Endometrial microvascular endothelial cells (primary cell): Measurements from ENCODE around the gene NFYA. TPM values are rescaled to one million over a fixed set of nuclear protein-coding genes. Genes with fewer than 3 reads are reported as not detected.
"Not testable (repeated sequence)": the region's sequence is repeated elsewhere in the genome, so short reads cannot be mapped to it uniquely, and the experiment has no call there.

Experiments
- in situ Hi-C: cut with HindIII; loops from 2 replicates; pipeline ENCODE4 v1.10.0; 2017; ENCODE audit warnings: low sequenced_read_pairs, low pct_unique_long_range_greater_than_20kb; ENCODE audit errors: inconsistent ontology term
- total RNA-seq: library from RNA; depleted of rRNA; stranded (reverse); fragments of >200 nt; gene quantifications from one replicate; pipeline ENCODE4 v1.2.3, GENCODE V29; 2015; ENCODE audit errors: inconsistent ontology term

The NFYA gene
- total RNA-seq, 1 donor from 2014 or later, result 18.7 TPM

GRCh38 chr6:41093729-41094128 lies 21.0 kb downstream of the NFYA start:
- in situ Hi-C loops, result no loop called here

- in situ Hi-C loops, result no loop called here
Observed at GRCh38 chr6:41097467-41098090, 24.8 kb downstream of the NFYA start.

DNA sequence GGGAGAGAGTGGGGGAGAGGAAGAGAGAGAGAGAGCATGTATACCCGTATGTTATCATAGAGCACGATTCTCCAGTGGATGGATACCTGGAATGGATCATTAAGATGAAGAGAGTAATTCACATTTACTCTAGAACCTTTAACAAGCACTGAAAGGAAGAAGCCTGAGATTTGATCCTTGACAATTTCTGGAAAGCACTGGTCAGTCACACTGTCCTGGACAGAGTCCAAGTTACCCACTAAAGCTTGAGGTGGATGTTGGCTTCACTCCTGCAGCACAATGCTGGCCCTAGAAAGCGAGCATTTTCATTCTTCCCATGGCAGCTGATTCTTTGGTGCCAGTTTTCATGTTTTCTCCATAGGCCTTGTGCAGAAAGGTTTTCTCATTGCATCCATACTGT lies 25.6 kb downstream of the NFYA start:
- in situ Hi-C loops, result no loop called here

DNA sequence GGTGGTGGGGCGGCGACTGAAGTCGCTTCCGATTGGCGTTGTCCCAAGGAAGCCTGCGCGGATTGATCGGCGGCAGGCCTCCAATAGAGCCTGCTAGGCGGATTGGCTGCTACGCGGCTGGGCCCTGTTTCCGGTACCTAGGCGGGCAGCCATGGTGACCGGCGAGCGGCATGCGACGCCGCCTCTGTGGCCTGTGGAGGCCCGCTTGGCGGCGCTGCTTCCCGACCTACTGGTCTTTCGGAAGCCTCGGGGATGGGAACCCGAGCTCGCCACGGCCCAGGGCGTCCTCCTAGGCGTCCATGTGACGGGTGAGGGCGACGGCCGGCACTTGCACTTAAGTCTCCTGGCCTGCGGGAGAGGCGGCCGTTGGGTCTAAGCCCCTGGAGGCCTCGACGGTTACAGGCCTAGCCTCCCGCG lies 28.1 kb downstream of the NFYA start:
- in situ Hi-C loops, result no loop called here

GRCh38 chr6:41103847-41104246 lies 31.1 kb downstream of the NFYA start:
- in situ Hi-C loops, result no loop called here

DNA sequence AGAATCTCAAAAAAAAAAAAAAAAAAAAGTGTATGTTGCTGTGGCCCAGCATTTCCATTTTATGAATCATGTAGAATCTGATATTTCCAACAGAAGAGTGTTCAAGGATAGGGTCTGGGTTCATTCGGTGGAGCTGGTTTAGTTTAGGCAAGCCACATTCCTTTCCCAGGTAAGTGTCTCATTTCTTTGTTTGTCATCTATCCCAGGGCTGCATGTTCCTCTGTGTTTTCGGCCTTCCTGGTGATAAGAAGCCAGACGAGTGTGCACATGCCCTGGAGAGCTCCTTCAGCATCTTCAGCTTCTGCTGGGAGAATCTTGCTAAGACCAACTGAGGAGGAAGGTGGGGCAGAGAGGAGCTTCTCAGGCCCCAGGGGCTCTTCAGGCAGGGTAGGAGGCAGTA lies 38.2 kb downstream of the NFYA start:
- in situ Hi-C loops, result no loop called here

GRCh38 chr6:41115027-41115426 lies 42.3 kb downstream of the NFYA start:
- in situ Hi-C loops, result not testable (repeated sequence)

GRCh38 chr6:41119508-41119907 lies 46.7 kb downstream of the NFYA start:
- in situ Hi-C loops, result no loop called here

GRCh38 chr6:41120058-41120457 lies 47.3 kb downstream of the NFYA start:
- in situ Hi-C loops, result no loop called here

DNA sequence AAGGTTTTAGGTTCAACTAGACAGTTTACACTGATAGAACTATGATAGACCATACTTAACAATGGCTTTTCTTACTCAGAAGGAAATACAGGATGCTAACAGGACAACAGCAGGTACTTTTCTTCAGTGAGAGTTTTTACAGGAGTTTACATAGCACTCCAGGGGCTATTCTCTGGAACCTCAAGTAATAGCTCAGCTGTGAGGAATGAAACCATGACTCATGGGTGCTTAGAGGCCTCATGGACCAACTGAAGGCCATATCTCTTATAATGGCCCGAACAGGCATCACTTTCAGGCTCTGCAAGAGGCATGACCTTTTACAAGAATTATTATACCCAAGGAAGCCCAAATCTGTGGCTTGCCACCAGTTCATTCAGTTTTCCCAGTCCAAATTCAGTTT lies 49.6 kb downstream of the NFYA start:
- in situ Hi-C loops, result no loop called here

DNA sequence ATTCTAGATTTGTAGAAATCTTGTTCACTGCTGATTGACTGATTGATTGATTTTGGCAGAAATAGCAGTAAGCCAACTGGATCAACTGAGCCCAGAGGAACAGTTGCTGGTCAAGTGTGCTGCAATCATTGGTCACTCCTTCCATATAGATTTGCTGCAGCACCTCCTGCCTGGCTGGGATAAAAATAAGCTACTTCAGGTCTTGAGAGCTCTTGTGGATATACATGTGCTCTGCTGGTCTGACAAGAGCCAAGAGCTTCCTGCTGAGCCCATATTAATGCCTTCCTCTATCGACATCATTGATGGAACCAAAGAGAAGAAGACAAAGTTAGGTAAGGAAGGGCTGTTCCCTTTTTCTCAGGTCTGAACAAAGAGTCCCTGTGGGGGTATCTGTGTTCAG lies 50.1 kb downstream of the NFYA start:
- in situ Hi-C loops, result no loop called here

- in situ Hi-C loops, result no loop called here
Observed at GRCh38 chr6:41125282-41125681, 52.5 kb downstream of the NFYA start.

DNA sequence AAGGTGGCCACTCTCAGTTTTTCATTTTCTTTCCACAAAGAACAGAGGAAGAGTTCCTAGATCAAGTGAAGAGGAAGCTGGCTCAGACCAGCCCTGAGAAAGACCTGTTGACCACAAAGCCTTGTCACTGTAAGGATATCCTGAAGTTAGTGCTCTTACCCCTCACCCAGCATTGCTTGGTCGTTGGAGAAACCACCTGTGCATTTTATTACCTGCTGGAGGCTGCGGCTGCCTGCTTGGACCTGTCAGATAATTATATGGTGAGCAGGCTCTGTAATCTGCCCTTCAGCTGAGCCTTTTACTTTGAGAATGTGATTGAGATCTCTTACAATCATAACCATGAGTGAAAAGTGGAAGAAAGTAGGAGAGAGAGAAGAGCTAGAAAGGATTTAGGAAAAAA lies 59.5 kb downstream of the NFYA start:
- in situ Hi-C loops, result no loop called here

DNA sequence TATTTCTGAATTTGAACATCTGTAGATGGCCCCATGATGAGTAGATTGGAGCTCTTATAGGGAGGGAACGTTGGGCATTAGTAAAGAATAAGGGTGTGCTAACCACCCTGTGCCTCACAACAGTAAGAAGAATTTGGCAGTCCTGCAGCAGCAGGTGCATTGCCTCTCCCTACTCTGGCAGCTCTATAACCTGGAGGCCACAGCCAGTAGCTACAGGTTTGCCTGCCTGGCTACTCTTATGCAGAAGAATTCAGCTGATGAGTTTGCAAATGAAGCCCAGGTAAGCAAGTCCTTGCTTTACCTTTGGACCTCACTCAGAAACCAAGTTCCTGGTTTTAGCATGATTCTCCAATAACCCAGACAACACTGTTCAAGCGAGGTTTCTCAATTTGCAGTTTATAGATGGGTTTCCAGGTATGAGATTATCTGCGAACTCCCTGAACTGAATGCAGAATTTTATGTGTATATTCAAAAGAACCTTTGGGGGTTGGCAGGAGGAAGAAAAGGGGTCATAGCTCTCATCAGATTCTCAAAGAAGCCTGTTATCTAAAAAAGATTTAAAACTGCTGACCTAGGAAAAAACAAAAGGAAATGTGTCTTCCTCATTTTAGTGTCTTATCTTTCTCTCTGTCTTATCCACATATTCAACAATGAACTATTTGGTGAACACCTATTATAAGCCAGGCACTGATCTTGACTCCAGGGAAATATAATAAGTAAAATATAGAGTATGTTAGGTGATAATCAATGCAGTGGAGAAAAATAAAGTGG lies 62.5 kb downstream of the NFYA start:
- in situ Hi-C loops, result no loop called here

GRCh38 chr6:41136911-41137310 lies 64.1 kb downstream of the NFYA start:
- in situ Hi-C loops, result no loop called here

- in situ Hi-C loops, result no loop called here
Observed at GRCh38 chr6:41147917-41148316, 75.1 kb downstream of the NFYA start.

Other genes starting within 250 kb of the NFYA start
- gene UNC5CL, start 33.8 kb upstream of the NFYA start, total RNA-seq, result not detected
- not detected for gene TSPO2, start 30.5 kb upstream of the NFYA start, total RNA-seq
- gene APOBEC2, start 19.8 kb upstream of the NFYA start, total RNA-seq, result not detected
- gene OARD1, start 618 bp upstream of the NFYA start, total RNA-seq, result 8.1 TPM
- gene TREML1, start 81.4 kb downstream of the NFYA start, total RNA-seq, result not detected
- not detected for gene TREM2, start 90.1 kb downstream of the NFYA start, total RNA-seq
- gene TREML2, start 128.2 kb downstream of the NFYA start, total RNA-seq, result not detected
- gene TREML4, start 155.4 kb downstream of the NFYA start, total RNA-seq, result not detected
- not detected for gene TREM1, start 213.7 kb downstream of the NFYA start, total RNA-seq